ENCODE data around the gene ZNF35. TPM values are rescaled to one million over a fixed set of nuclear protein-coding genes. Genes with fewer than 3 reads are reported as not detected.
"Not testable (repeated sequence)": the region's sequence is repeated elsewhere in the genome, so short reads cannot be mapped to it uniquely, and the experiment has no call there.

Gene ZNF35
- polyA plus RNA-seq, 1 donor: 7.7 TPM

GRCh38 chr3:44654039-44654438, 5.5 kb downstream of the ZNF35 start:
- no peaks in the 10 kb centered on the region for H3K27me3 ChIP-seq (ENCODE audit: control insufficient read depth, insufficient read depth, low read length)
- H3K4me1 ChIP-seq (ENCODE audit: control insufficient read depth, insufficient read depth, low read length): no peaks in the 10 kb centered on the region
- no peaks in the 10 kb centered on the region for H3K9me3 ChIP-seq (ENCODE audit: control insufficient read depth, low read depth, low read length)
- 100% methylated on average over 2 of the region's 5 CpGs for WGBS (ENCODE audit: insufficient coverage, low lambda C conversion rate)
- peaks cover 66% of the 10 kb centered on the region for H3K36me3 ChIP-seq (ENCODE audit: control insufficient read depth, insufficient read depth, low read length)
- no peak overlapping the region for H3K27ac ChIP-seq (ENCODE audit: low read length)
- no peak for DNase-seq
- no peak overlapping the region for H3K4me3 ChIP-seq (ENCODE audit: low read length)

- Histone ChIP-seq H3K4me3 (ENCODE audit: low read length) (no peak overlapping the region), H3K27me3 (ENCODE audit: control insufficient read depth, insufficient read depth, low read length) (no peaks in the 10 kb centered on the region), H3K27ac (ENCODE audit: low read length) (no peak overlapping the region), H3K9me3 (ENCODE audit: control insufficient read depth, low read depth, low read length) (no peaks in the 10 kb centered on the region), H3K36me3 (ENCODE audit: control insufficient read depth, insufficient read depth, low read length) (peaks cover 56% of the 10 kb centered on the region), H3K4me1 (ENCODE audit: control insufficient read depth, insufficient read depth, low read length) (no peaks in the 10 kb centered on the region)
- no peak for DNase-seq
- WGBS (ENCODE audit: insufficient coverage, low lambda C conversion rate): no CpG with 5 or more reads among the region's 7 CpGs
Measured at GRCh38 chr3:44659015-44659414, 10.5 kb downstream of the ZNF35 start.

GRCh38 chr3:44659434-44659833, 10.9 kb downstream of the ZNF35 start:
- no peak for DNase-seq
- no peak overlapping the region for H3K27ac ChIP-seq (ENCODE audit: low read length)
- no CpG with 5 or more reads among the region's 6 CpGs for WGBS (ENCODE audit: insufficient coverage, low lambda C conversion rate)
- peaks cover 53% of the 10 kb centered on the region for H3K36me3 ChIP-seq (ENCODE audit: control insufficient read depth, insufficient read depth, low read length)
- H3K4me3 ChIP-seq (ENCODE audit: low read length): no peak overlapping the region
- H3K9me3 ChIP-seq (ENCODE audit: control insufficient read depth, low read depth, low read length): no peaks in the 10 kb centered on the region
- no peaks in the 10 kb centered on the region for H3K27me3 ChIP-seq (ENCODE audit: control insufficient read depth, insufficient read depth, low read length)
- H3K4me1 ChIP-seq (ENCODE audit: control insufficient read depth, insufficient read depth, low read length): no peaks in the 10 kb centered on the region

GRCh38 chr3:44661189-44661588, 12.7 kb downstream of the ZNF35 start:
- Histone ChIP-seq H3K36me3 (ENCODE audit: control insufficient read depth, insufficient read depth, low read length) (peaks cover 48% of the 10 kb centered on the region), H3K4me3 (ENCODE audit: low read length) (no peak overlapping the region), H3K27me3 (ENCODE audit: control insufficient read depth, insufficient read depth, low read length) (no peaks in the 10 kb centered on the region), H3K27ac (ENCODE audit: low read length) (no peak overlapping the region), H3K9me3 (ENCODE audit: control insufficient read depth, low read depth, low read length) (no peaks in the 10 kb centered on the region), H3K4me1 (ENCODE audit: control insufficient read depth, insufficient read depth, low read length) (no peaks in the 10 kb centered on the region)
- DNase-seq: no peak
- WGBS (ENCODE audit: insufficient coverage, low lambda C conversion rate): no CpG with 5 or more reads among the region's 2 CpGs

GRCh38 chr3:44665173-44665572, 16.6 kb downstream of the ZNF35 start:
- Histone ChIP-seq H3K27ac (ENCODE audit: low read length) (no peak overlapping the region), H3K4me3 (ENCODE audit: low read length) (no peak overlapping the region), H3K36me3 (ENCODE audit: control insufficient read depth, insufficient read depth, low read length) (peaks cover 11% of the 10 kb centered on the region), H3K27me3 (ENCODE audit: control insufficient read depth, insufficient read depth, low read length) (no peaks in the 10 kb centered on the region), H3K9me3 (ENCODE audit: control insufficient read depth, low read depth, low read length) (no peaks in the 10 kb centered on the region), H3K4me1 (ENCODE audit: control insufficient read depth, insufficient read depth, low read length) (no peaks in the 10 kb centered on the region)
- 96% methylated on average over 3 of the region's 3 CpGs for WGBS (ENCODE audit: insufficient coverage, low lambda C conversion rate)
- DNase-seq: no peak

- no peak overlapping the region for H3K27ac ChIP-seq (ENCODE audit: low read length)
- no peak for DNase-seq
- H3K36me3 ChIP-seq (ENCODE audit: control insufficient read depth, insufficient read depth, low read length): peaks cover under 1% of the 10 kb centered on the region
- no peaks in the 10 kb centered on the region for H3K27me3 ChIP-seq (ENCODE audit: control insufficient read depth, insufficient read depth, low read length)
- no peak overlapping the region for H3K4me3 ChIP-seq (ENCODE audit: low read length)
- no CpG with 5 or more reads among the region's 4 CpGs for WGBS (ENCODE audit: insufficient coverage, low lambda C conversion rate)
- no peaks in the 10 kb centered on the region for H3K9me3 ChIP-seq (ENCODE audit: control insufficient read depth, low read depth, low read length)
- H3K4me1 ChIP-seq (ENCODE audit: control insufficient read depth, insufficient read depth, low read length): no peaks in the 10 kb centered on the region
Measured at GRCh38 chr3:44666346-44666745, 17.8 kb downstream of the ZNF35 start.

GRCh38 chr3:44669760-44670159, 21.2 kb downstream of the ZNF35 start:
- Histone ChIP-seq H3K27me3 (ENCODE audit: control insufficient read depth, insufficient read depth, low read length) (no peaks in the 10 kb centered on the region), H3K4me3 (ENCODE audit: low read length) (no peak overlapping the region), H3K4me1 (ENCODE audit: control insufficient read depth, insufficient read depth, low read length) (no peaks in the 10 kb centered on the region), H3K27ac (ENCODE audit: low read length) (no peak overlapping the region), H3K9me3 (ENCODE audit: control insufficient read depth, low read depth, low read length) (no peaks in the 10 kb centered on the region), H3K36me3 (ENCODE audit: control insufficient read depth, insufficient read depth, low read length) (no peaks in the 10 kb centered on the region)
- no CpG with 5 or more reads among the region's 6 CpGs for whole genome bisulfite sequencing (ENCODE audit: insufficient coverage, low lambda C conversion rate)
- DNase-seq: no peak

GRCh38 chr3:44673466-44673865, 24.9 kb downstream of the ZNF35 start:
- not testable (repeated sequence) for H3K9me3 ChIP-seq (ENCODE audit: control insufficient read depth, low read depth, low read length); H3K4me3 ChIP-seq (ENCODE audit: low read length); H3K27me3 ChIP-seq (ENCODE audit: control insufficient read depth, insufficient read depth, low read length); H3K36me3 ChIP-seq (ENCODE audit: control insufficient read depth, insufficient read depth, low read length); H3K27ac ChIP-seq (ENCODE audit: low read length); DNase-seq; H3K4me1 ChIP-seq (ENCODE audit: control insufficient read depth, insufficient read depth, low read length)
- no CpG with 5 or more reads among the region's 8 CpGs for WGBS (ENCODE audit: insufficient coverage, low lambda C conversion rate)

GRCh38 chr3:44674211-44674610, 25.7 kb downstream of the ZNF35 start:
- Histone ChIP-seq H3K27me3 (ENCODE audit: control insufficient read depth, insufficient read depth, low read length) (no peaks in the 10 kb centered on the region), H3K9me3 (ENCODE audit: control insufficient read depth, low read depth, low read length) (no peaks in the 10 kb centered on the region), H3K36me3 (ENCODE audit: control insufficient read depth, insufficient read depth, low read length) (no peaks in the 10 kb centered on the region), H3K27ac (ENCODE audit: low read length) (no peak overlapping the region), H3K4me3 (ENCODE audit: low read length) (no peak overlapping the region), H3K4me1 (ENCODE audit: control insufficient read depth, insufficient read depth, low read length) (no peaks in the 10 kb centered on the region)
- DNase-seq: no peak
- 33% methylated on average over 1 of the region's 2 CpGs for WGBS (ENCODE audit: insufficient coverage, low lambda C conversion rate)

- H3K4me3 ChIP-seq (ENCODE audit: low read length): no peak overlapping the region
- H3K9me3 ChIP-seq (ENCODE audit: control insufficient read depth, low read depth, low read length): peaks cover 8% of the 10 kb centered on the region
- H3K27me3 ChIP-seq (ENCODE audit: control insufficient read depth, insufficient read depth, low read length): no peaks in the 10 kb centered on the region
- H3K36me3 ChIP-seq (ENCODE audit: control insufficient read depth, insufficient read depth, low read length): peaks cover 2% of the 10 kb centered on the region
- H3K4me1 ChIP-seq (ENCODE audit: control insufficient read depth, insufficient read depth, low read length): no peaks in the 10 kb centered on the region
- no peak overlapping the region for H3K27ac ChIP-seq (ENCODE audit: low read length)
- DNase-seq: no peak
- WGBS (ENCODE audit: insufficient coverage, low lambda C conversion rate): 100% methylated on average over 1 of the region's 5 CpGs
Measured at GRCh38 chr3:44678480-44679116, 30.1 kb downstream of the ZNF35 start.

GRCh38 chr3:44680921-44681455, 32.5 kb downstream of the ZNF35 start:
- Histone ChIP-seq H3K36me3 (ENCODE audit: control insufficient read depth, insufficient read depth, low read length) (peaks cover 4% of the 10 kb centered on the region), H3K9me3 (ENCODE audit: control insufficient read depth, low read depth, low read length) (peaks cover 8% of the 10 kb centered on the region), H3K4me1 (ENCODE audit: control insufficient read depth, insufficient read depth, low read length) (peaks cover 3% of the 10 kb centered on the region), H3K27me3 (ENCODE audit: control insufficient read depth, insufficient read depth, low read length) (no peaks in the 10 kb centered on the region), H3K4me3 (ENCODE audit: low read length) (no peak overlapping the region), H3K27ac (ENCODE audit: low read length) (no peak overlapping the region)
- whole genome bisulfite sequencing (ENCODE audit: insufficient coverage, low lambda C conversion rate): no CpG with 5 or more reads among the region's 4 CpGs
- DNase-seq: no peak

Data from large intestine (tissue), 3 donors.